OCI-LY7 (cell line): ENCODE measurements around the gene EMX2. TPM values are rescaled to one million over a fixed set of nuclear protein-coding genes. Genes with fewer than 3 reads are reported as not detected.

Source experiments
- BruUV-seq: library from RNA; stranded (reverse); fragments of 400-500 nt; replicated peaks from 2 replicates; lab custom pipeline; 2021; lab: Mats Ljungman, UMichigan
- CTCF ChIA-PET: fragments of 300-600 bp; sonication (Branson Sonifier 250); formaldehyde crosslinking; loops from one replicate; lab custom pipeline; 2022; ENCODE audit warnings: antibody characterized with exemption; ENCODE audit not compliant: unreplicated experiment; lab: Charles Lee
- POLR2A ChIA-PET: fragments of 300-600 bp; sonication (Branson Sonifier 250); formaldehyde crosslinking; loops from one replicate; lab custom pipeline; 2022; ENCODE audit warnings: antibody characterized with exemption; lab: Charles Lee
- DNase-seq: peaks from one replicate; pipeline ENCODE4 v3.0.0-alpha.2; 2015; ENCODE audit warnings: low spot score
- H2AFZ ChIP-seq: fragments of 200-600 bp; sonication (generic), shearing (Covaris generic); 2 replicates; pipeline ENCODE4 v1.6.1; 2014; ENCODE audit warnings: mild to moderate bottlenecking, antibody characterized with exemption, low read length, moderate library complexity
- H3K27ac ChIP-seq: fragments of 200-600 bp; sonication (generic); 2 replicates; pipeline ENCODE4 v1.5.1; 2014; ENCODE audit warnings: mixed run types, low read depth, mild to moderate bottlenecking, moderate library complexity, low read length, inconsistent platforms; ENCODE audit not compliant: poor library complexity, severe bottlenecking
- H3K36me3 ChIP-seq: fragments of 200-600 bp; sonication (generic); 2 replicates; pipeline ENCODE4 v1.6.1; 2014; ENCODE audit warnings: mild to moderate bottlenecking, antibody characterized with exemption, low read length, moderate library complexity, mixed read lengths; ENCODE audit not compliant: insufficient read depth
- H3K4me1 ChIP-seq: fragments of 200-600 bp; sonication (generic); 2 replicates; pipeline ENCODE4 v1.5.1; 2014; ENCODE audit warnings: mild to moderate bottlenecking, low read length; ENCODE audit not compliant: insufficient read depth, poor library complexity, severe bottlenecking
- H3K4me2 ChIP-seq: fragments of 200-600 bp; sonication (generic); 2 replicates; pipeline ENCODE4 v1.6.1; 2014; ENCODE audit warnings: mild to moderate bottlenecking, low read length
- H3K4me3 ChIP-seq: fragments of 200-600 bp; sonication (generic); 2 replicates; pipeline ENCODE4 v1.5.1; 2014; ENCODE audit warnings: mild to moderate bottlenecking, low read depth, low read length; ENCODE audit not compliant: poor library complexity, severe bottlenecking
- H3K79me2 ChIP-seq: fragments of 200-600 bp; sonication (generic); 2 replicates; pipeline ENCODE4 v1.6.1; 2016; ENCODE audit warnings: low read depth, mild to moderate bottlenecking, low read length, moderate library complexity, mixed read lengths; ENCODE audit not compliant: insufficient read depth
- H3K9me2 ChIP-seq: fragments of 200-600 bp; sonication (generic); 2 replicates; pipeline ENCODE4 v1.6.1; 2016; ENCODE audit warnings: mild to moderate bottlenecking, low read length, mixed read lengths; ENCODE audit not compliant: insufficient read depth
- H3K9me3 ChIP-seq: fragments of 200-600 bp; sonication (generic); 2 replicates; pipeline ENCODE4 v1.6.1; 2014; ENCODE audit warnings: mild to moderate bottlenecking, mixed run types, low read length, mixed read lengths
- H4K20me1 ChIP-seq: fragments of 200-600 bp; sonication (generic); 2 replicates; pipeline ENCODE4 v1.6.1; 2014; ENCODE audit warnings: mild to moderate bottlenecking, antibody characterized with exemption, low read length, moderate library complexity, mixed read lengths; ENCODE audit not compliant: insufficient read depth
- EZH2phosphoT487 ChIP-seq: fragments of 200-600 bp; sonication (generic); IDR thresholded peaks from 2 replicates; pipeline ENCODE4 v1.6.1; 2018; ENCODE audit warnings: low read depth, borderline replicate concordance, mild to moderate bottlenecking, mixed run types, antibody characterized with exemption, low read length, moderate library complexity, mixed read lengths
- intact Hi-C: fragments of 100-400 bp; cut with micrococcal nuclease; formaldehyde crosslinking; loops from one replicate; pipeline ENCODE4 v1.10.0; 2022; ENCODE audit not compliant: unreplicated experiment
- total RNA-seq, 2 experiments: library from RNA; depleted of rRNA in 1 of 2; stranded (reverse); fragments of >200 nt in 1 of 2; shearing (Covaris generic) in 1 of 2; gene quantifications; 2 replicates each; pipeline ENCODE4 v1.2.3, GENCODE V29; 2014 to 2022
- TF ChIP-seq, protein P1 (sequence below): fragments of 200-600 bp; sonication (generic); conservative IDR thresholded peaks from 2 replicates; pipeline ENCODE4 v1.5.1; 2014; ENCODE audit warnings: mild to moderate bottlenecking, antibody characterized with exemption, low read length, moderate library complexity, mixed read lengths

Gene EMX2
- total RNA-seq, 2 experiments from 2014 or later, result not detected

- Histone ChIP-seq H2AFZ (no peak overlapping the region), H3K4me2 (no peak overlapping the region), H3K27ac (no peak overlapping the region), H3K36me3 (no peaks in the 10 kb centered on the region), H4K20me1 (no peaks in the 10 kb centered on the region), H3K79me2 (no peaks in the 10 kb centered on the region), H3K4me1 (no peaks in the 10 kb centered on the region), H3K9me3 (no peaks in the 10 kb centered on the region), H3K9me2 (no peaks in the 10 kb centered on the region), H3K4me3 (no peak overlapping the region)
- DNase-seq, result no peak
- CTCF ChIA-PET, result no interaction called here
- intact Hi-C loops, result no loop called here
- POLR2A ChIA-PET, result no interaction called here
- TF ChIP-seq EZH2phosphoT487, result no peak
- TF ChIP-seq, protein P1, sequence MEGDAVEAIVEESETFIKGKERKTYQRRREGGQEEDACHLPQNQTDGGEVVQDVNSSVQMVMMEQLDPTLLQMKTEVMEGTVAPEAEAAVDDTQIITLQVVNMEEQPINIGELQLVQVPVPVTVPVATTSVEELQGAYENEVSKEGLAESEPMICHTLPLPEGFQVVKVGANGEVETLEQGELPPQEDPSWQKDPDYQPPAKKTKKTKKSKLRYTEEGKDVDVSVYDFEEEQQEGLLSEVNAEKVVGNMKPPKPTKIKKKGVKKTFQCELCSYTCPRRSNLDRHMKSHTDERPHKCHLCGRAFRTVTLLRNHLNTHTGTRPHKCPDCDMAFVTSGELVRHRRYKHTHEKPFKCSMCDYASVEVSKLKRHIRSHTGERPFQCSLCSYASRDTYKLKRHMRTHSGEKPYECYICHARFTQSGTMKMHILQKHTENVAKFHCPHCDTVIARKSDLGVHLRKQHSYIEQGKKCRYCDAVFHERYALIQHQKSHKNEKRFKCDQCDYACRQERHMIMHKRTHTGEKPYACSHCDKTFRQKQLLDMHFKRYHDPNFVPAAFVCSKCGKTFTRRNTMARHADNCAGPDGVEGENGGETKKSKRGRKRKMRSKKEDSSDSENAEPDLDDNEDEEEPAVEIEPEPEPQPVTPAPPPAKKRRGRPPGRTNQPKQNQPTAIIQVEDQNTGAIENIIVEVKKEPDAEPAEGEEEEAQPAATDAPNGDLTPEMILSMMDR, result no peak
- BruUV-seq, result no TSS peak
These were observed 22.7 kb upstream of the EMX2 start for GRCh38 chr10:117519879-117520278.

- no peak overlapping the region for H2AFZ ChIP-seq
- no peak for DNase-seq
- ChIA-PET POLR2A (no interaction called here), CTCF (interaction anchor here (0.5 kb wide), 1 partner anchor 125 kb away, joined by 4 read pairs; no protein-coding TSS in a partner anchor)
- H3K79me2 ChIP-seq, result no peaks in the 10 kb centered on the region
- no TSS peak for BruUV-seq
- no peaks in the 10 kb centered on the region for H3K9me2 ChIP-seq
- no peaks in the 10 kb centered on the region for H3K4me1 ChIP-seq
- no peak overlapping the region for H3K4me2 ChIP-seq
- intact Hi-C loops, result no loop called here
- no peaks in the 10 kb centered on the region for H4K20me1 ChIP-seq
- TF ChIP-seq EZH2phosphoT487, result no peak
- TF ChIP-seq, protein P1, result no peak
- no peaks in the 10 kb centered on the region for H3K36me3 ChIP-seq
- no peak overlapping the region for H3K27ac ChIP-seq
- no peak overlapping the region for H3K4me3 ChIP-seq
- H3K9me3 ChIP-seq, result no peaks in the 10 kb centered on the region
These were observed 11.8 kb upstream of the EMX2 start for GRCh38 chr10:117530791-117531190.

GRCh38 chr10:117531371-117532002, 11.1 kb upstream of the EMX2 start:
- TF ChIP-seq, protein P1, result no peak
- no peak for TF ChIP-seq EZH2phosphoT487
- Histone ChIP-seq H2AFZ (no peak overlapping the region), H4K20me1 (no peaks in the 10 kb centered on the region), H3K4me3 (no peak overlapping the region), H3K4me2 (no peak overlapping the region), H3K36me3 (no peaks in the 10 kb centered on the region), H3K9me3 (no peaks in the 10 kb centered on the region), H3K79me2 (no peaks in the 10 kb centered on the region), H3K27ac (no peak overlapping the region), H3K4me1 (no peaks in the 10 kb centered on the region), H3K9me2 (no peaks in the 10 kb centered on the region)
- intact Hi-C loops, result no loop called here
- DNase-seq, result no peak
- ChIA-PET CTCF (interaction anchor here (0.5 kb wide), 1 partner anchor 126 kb away, joined by 4 read pairs; no protein-coding TSS in a partner anchor), POLR2A (no interaction called here)
- BruUV-seq, result no TSS peak
